ENCODE results near the gene GALNT10. TPM values are rescaled to one million over a fixed set of nuclear protein-coding genes. Genes with fewer than 3 reads are reported as not detected.

The GALNT10 gene
- total and polyA plus RNA-seq, 2 of the 4 experiments (the other 2 are of a cell fraction): 46.2 to 67.0 TPM

- Histone ChIP-seq H3K9me1 (ENCODE audit: insufficient read depth, low read length) (peaks cover 12% of the 10 kb centered on the region), H3K9me3 (ENCODE audit: control insufficient read depth, insufficient read depth, low read length) (no peaks in the 10 kb centered on the region), H3K18ac (ENCODE audit: low read depth, low read length) (no peak overlapping the region), H3K36me3 (ENCODE audit: control insufficient read depth, insufficient read depth, low read length) (peaks cover 4% of the 10 kb centered on the region; the same call in 1 of the 2 replicates), H3K9ac (ENCODE audit: low read depth, low read length) (no peak overlapping the region), H3K27ac (ENCODE audit: insufficient read depth, low read length) (no peak overlapping the region), H2BK5ac (ENCODE audit: low read depth, low read length, poor library complexity, severe bottlenecking) (no peak overlapping the region), H2BK15ac (ENCODE audit: low read depth, low read length) (no peak overlapping the region), H4K5ac (ENCODE audit: low read depth, low read length) (no peak overlapping the region), H3K4ac (ENCODE audit: low read depth, low read length) (no peak overlapping the region), H4K20me1 (ENCODE audit: insufficient read depth, low read length) (no peaks in the 10 kb centered on the region), H3K4me3 (ENCODE audit: insufficient read depth, low read depth, low read length) (no peak overlapping the region), H3K14ac (replicated peaks; ENCODE audit: low read depth, low read length) (no peak overlapping the region), H3K4me1 (ENCODE audit: control insufficient read depth, insufficient read depth, low read length) (no peaks in the 10 kb centered on the region), H3K4me2 (ENCODE audit: low read depth, low read length) (no peak overlapping the region), H2AK9ac (replicated peaks; ENCODE audit: low read depth, low read length, poor library complexity) (no peak overlapping the region), H4K91ac (ENCODE audit: insufficient read depth, low read depth, low read length) (no peak overlapping the region), H3K27me3 (ENCODE audit: control insufficient read depth, insufficient read depth, low read length) (no peaks in the 10 kb centered on the region), H2AK5ac (ENCODE audit: low read depth, low read length) (no peak overlapping the region), H3K79me1 (ENCODE audit: low read depth in 1 of 2, low read length in 2 of 2) (peaks cover 0 to 12% of the 10 kb centered on the region in 2 experiments; a peak in 2 of 4 replicates), H4K8ac (ENCODE audit: low read depth in 2 of 2, low read length in 2 of 2) (no peak overlapping the region), H3K56ac (ENCODE audit: extremely low read depth, insufficient read depth, low read length) (no peak overlapping the region), H3K23ac (ENCODE audit: low read depth, low read length) (no peak overlapping the region), H2BK20ac (ENCODE audit: low read depth, low read length) (no peak overlapping the region), H2BK120ac (ENCODE audit: low read depth, low read length) (no peak overlapping the region), H2AFZ (replicated peaks; ENCODE audit: low read length, poor library complexity) (no peak overlapping the region)
- no TSS peak for BruUV-seq (replicated peaks)
- dilution Hi-C loops (cut with HindIII; ENCODE audit: low sequenced_read_pairs, unreplicated experiment): no loop called here
- ChIA-PET POLR2A (ENCODE audit: unreplicated experiment) (no interaction called here), CTCF (no interaction called here)
- ATAC-seq (ENCODE audit: low read depth) (no peak), DNase-seq (no peak)
- no CpG with 5 or more reads among the region's 3 CpGs for WGBS, 2 experiments (ENCODE audit: extremely low coverage in 2 of 2, insufficient read length in 1 of 2)
- TF ChIP-seq NFE2L2 (IDR thresholded peaks at IDR 0.05; ENCODE audit: low read depth, low read length) (no peak), BHLHE40 (IDR thresholded peaks at IDR 0.05; ENCODE audit: low read depth, low read length) (no peak), MXI1 (IDR thresholded peaks at IDR 0.05; ENCODE audit: borderline replicate concordance, low read depth, low read length) (no peak), POLR2A (IDR thresholded peaks at IDR 0.05; ENCODE audit: low read depth, low read length) (no peak), MAFK (IDR thresholded peaks at IDR 0.05; ENCODE audit: low read depth, low read length) (no peak), FOS (IDR thresholded peaks at IDR 0.05; ENCODE audit: low read depth, low read length) (no peak), CEBPB (IDR thresholded peaks at IDR 0.05; ENCODE audit: low read depth, low read length) (no peak), CTCF (conservative IDR thresholded peaks at IDR 0.05; ENCODE audit: low read depth, low read length) (no peak), USF2 (IDR thresholded peaks at IDR 0.05; ENCODE audit: low read depth, low read length) (no peak), CHD1 (IDR thresholded peaks at IDR 0.05; ENCODE audit: low read depth, low read length) (no peak), MAZ (IDR thresholded peaks at IDR 0.05; ENCODE audit: borderline replicate concordance, low read depth, low read length) (no peak), RCOR1 (IDR thresholded peaks at IDR 0.05; ENCODE audit: insufficient replicate concordance, low read length) (no peak), SMC3 (IDR thresholded peaks at IDR 0.05; ENCODE audit: low read depth, low read length) (no peak)
- intact Hi-C loops (cut with micrococcal nuclease): no loop called here
- in situ Hi-C loops (cut with MboI; ENCODE audit: low sequenced_read_pairs): no loop called here
Measured at GRCh38 chr5:154396128-154396527, 205.6 kb downstream of the GALNT10 start.

Data from IMR-90 (cell line).